Activated naive CD8-positive, alpha-beta T cell treated with anti-CD3 and anti-CD28 coated beads, Interleukin-2, amount 10 ng/mL, durations not matched to agents 7 days and 5 days (primary cell): ENCODE measurements around the gene PLEKHA5. TPM values are rescaled to one million over a fixed set of nuclear protein-coding genes. Genes with fewer than 3 reads are reported as not detected.

Experiments
- ATAC-seq: fragments of 150-1000 bp; cut with Tn5 transposase; one replicate; pipeline ENCODE4 v1.10.0; 2021; ENCODE audit warnings: low read depth, moderate library complexity
- POLR2A ChIA-PET: fragments of 350-600 bp; sonication (Branson Sonifier 250); formaldehyde crosslinking; loops from one replicate; lab custom pipeline; 2021; ENCODE audit warnings: antibody characterized with exemption; lab: Charles Lee
- DNase-seq: peaks from one replicate; pipeline ENCODE4 v3.0.0; 2021
- H3K27ac Mint-ChIP-seq: one replicate; pipeline ENCODE4 v1.8.0; 2022; ENCODE audit warnings: mild to moderate bottlenecking, mixed read lengths
- H3K27me3 Mint-ChIP-seq: one replicate; pipeline ENCODE4 v1.8.0; 2022; ENCODE audit warnings: mild to moderate bottlenecking, moderate library complexity, mixed read lengths
- H3K36me3 Mint-ChIP-seq: one replicate; pipeline ENCODE4 v1.8.0; 2021; ENCODE audit warnings: mild to moderate bottlenecking, mixed read lengths
- H3K4me1 Mint-ChIP-seq: one replicate; pipeline ENCODE4 v1.8.0; 2021; ENCODE audit warnings: mixed read lengths
- H3K4me3 Mint-ChIP-seq: one replicate; pipeline ENCODE4 v1.8.0; 2022; ENCODE audit warnings: mild to moderate bottlenecking, moderate library complexity, mixed read lengths
- H3K9me3 Mint-ChIP-seq: one replicate; pipeline ENCODE4 v1.8.0; 2021; ENCODE audit warnings: mixed read lengths
- total RNA-seq, 2 experiments: library from RNA; stranded (reverse); gene quantifications; one replicate each; pipeline ENCODE4 v1.2.3, GENCODE V29; 2021

PLEKHA5 gene
- total RNA-seq, 2 experiments from 2014 or later = 4.4 to 5.5 TPM

GRCh38 chr12:19138956-19139355, 9.4 kb downstream of the PLEKHA5 start:
- ATAC-seq = no peak
- POLR2A ChIA-PET = no interaction called here

GRCh38 chr12:19139615-19140194, 10.2 kb downstream of the PLEKHA5 start:
- ATAC-seq (no peak), DNase-seq (no peak)
- POLR2A ChIA-PET = no interaction called here
- H3K4me3 Mint-ChIP-seq = no peak overlapping the region
- H3K27me3 Mint-ChIP-seq = no peaks in the 10 kb centered on the region
- H3K4me1 Mint-ChIP-seq = no peaks in the 10 kb centered on the region
- no peaks in the 10 kb centered on the region for H3K9me3 Mint-ChIP-seq
- no peak overlapping the region for H3K27ac Mint-ChIP-seq
- no peaks in the 10 kb centered on the region for H3K36me3 Mint-ChIP-seq

More at GRCh38 chr12:19138956-19139355, 9.4 kb downstream of the PLEKHA5 start:
- Mint-ChIP-seq H3K9me3 (no peaks in the 10 kb centered on the region), H3K27me3 (no peaks in the 10 kb centered on the region), H3K4me1 (no peaks in the 10 kb centered on the region), H3K27ac (no peak overlapping the region), H3K4me3 (no peak overlapping the region), H3K36me3 (no peaks in the 10 kb centered on the region)
- DNase-seq = no peak

- no peak overlapping the region for H3K27ac Mint-ChIP-seq
- H3K4me3 Mint-ChIP-seq = no peak overlapping the region
- no peaks in the 10 kb centered on the region for H3K27me3 Mint-ChIP-seq
- H3K36me3 Mint-ChIP-seq = no peaks in the 10 kb centered on the region
- no peaks in the 10 kb centered on the region for H3K9me3 Mint-ChIP-seq
- ATAC-seq = no peak
- no peaks in the 10 kb centered on the region for H3K4me1 Mint-ChIP-seq
- POLR2A ChIA-PET = no interaction called here
- no peak for DNase-seq
Measured at GRCh38 chr12:19140381-19141236, 11.1 kb downstream of the PLEKHA5 start.

GRCh38 chr12:19142499-19142898, 13.0 kb downstream of the PLEKHA5 start:
- no peaks in the 10 kb centered on the region for H3K9me3 Mint-ChIP-seq
- H3K27ac Mint-ChIP-seq = no peak overlapping the region
- no peaks in the 10 kb centered on the region for H3K4me1 Mint-ChIP-seq
- no peak for ATAC-seq
- H3K4me3 Mint-ChIP-seq = no peak overlapping the region
- no peaks in the 10 kb centered on the region for H3K36me3 Mint-ChIP-seq
- no peak for DNase-seq
- POLR2A ChIA-PET = no interaction called here
- no peaks in the 10 kb centered on the region for H3K27me3 Mint-ChIP-seq

- POLR2A ChIA-PET = no interaction called here
- H3K4me3 Mint-ChIP-seq = no peak overlapping the region
- no peaks in the 10 kb centered on the region for H3K9me3 Mint-ChIP-seq
- no peaks in the 10 kb centered on the region for H3K36me3 Mint-ChIP-seq
- DNase-seq = no peak
- no peak overlapping the region for H3K27ac Mint-ChIP-seq
- ATAC-seq = no peak
- H3K27me3 Mint-ChIP-seq = no peaks in the 10 kb centered on the region
- H3K4me1 Mint-ChIP-seq = no peaks in the 10 kb centered on the region
Measured at GRCh38 chr12:19144287-19144686, 14.8 kb downstream of the PLEKHA5 start.

- ATAC-seq (no peak), DNase-seq (no peak)
- Mint-ChIP-seq H3K4me1 (no peaks in the 10 kb centered on the region), H3K27ac (no peak overlapping the region), H3K9me3 (no peaks in the 10 kb centered on the region), H3K27me3 (no peaks in the 10 kb centered on the region), H3K36me3 (no peaks in the 10 kb centered on the region), H3K4me3 (no peak overlapping the region)
- POLR2A ChIA-PET = no interaction called here
Measured at GRCh38 chr12:19144985-19145384, 15.5 kb downstream of the PLEKHA5 start.

GRCh38 chr12:19148860-19149259, 19.3 kb downstream of the PLEKHA5 start:
- DNase-seq (no peak), ATAC-seq (no peak)
- Mint-ChIP-seq H3K27ac (no peak overlapping the region), H3K4me3 (no peak overlapping the region), H3K36me3 (no peaks in the 10 kb centered on the region), H3K27me3 (no peaks in the 10 kb centered on the region), H3K4me1 (no peaks in the 10 kb centered on the region), H3K9me3 (no peaks in the 10 kb centered on the region)
- POLR2A ChIA-PET = no interaction called here

GRCh38 chr12:19150273-19150900, 20.9 kb downstream of the PLEKHA5 start:
- POLR2A ChIA-PET = no interaction called here
- no peaks in the 10 kb centered on the region for H3K36me3 Mint-ChIP-seq
- ATAC-seq (no peak), DNase-seq (no peak)
- H3K27me3 Mint-ChIP-seq = no peaks in the 10 kb centered on the region
- no peak overlapping the region for H3K4me3 Mint-ChIP-seq
- no peaks in the 10 kb centered on the region for H3K9me3 Mint-ChIP-seq
- no peak overlapping the region for H3K27ac Mint-ChIP-seq
- no peaks in the 10 kb centered on the region for H3K4me1 Mint-ChIP-seq

- H3K9me3 Mint-ChIP-seq = no peaks in the 10 kb centered on the region
- no peak overlapping the region for H3K4me3 Mint-ChIP-seq
- no peak for DNase-seq
- H3K4me1 Mint-ChIP-seq = no peaks in the 10 kb centered on the region
- POLR2A ChIA-PET = no interaction called here
- H3K27ac Mint-ChIP-seq = no peak overlapping the region
- ATAC-seq = no peak
- no peaks in the 10 kb centered on the region for H3K36me3 Mint-ChIP-seq
- peaks cover 2% of the 10 kb centered on the region for H3K27me3 Mint-ChIP-seq
Measured at GRCh38 chr12:19151298-19151697, 21.8 kb downstream of the PLEKHA5 start.

GRCh38 chr12:19153396-19153795, 23.9 kb downstream of the PLEKHA5 start:
- no peaks in the 10 kb centered on the region for H3K9me3 Mint-ChIP-seq
- peaks cover 2% of the 10 kb centered on the region for H3K27me3 Mint-ChIP-seq
- DNase-seq (no peak), ATAC-seq (no peak)
- POLR2A ChIA-PET = no interaction called here
- no peak overlapping the region for H3K27ac Mint-ChIP-seq
- no peaks in the 10 kb centered on the region for H3K4me1 Mint-ChIP-seq
- H3K4me3 Mint-ChIP-seq = no peak overlapping the region
- no peaks in the 10 kb centered on the region for H3K36me3 Mint-ChIP-seq

GRCh38 chr12:19154686-19155085, 25.2 kb downstream of the PLEKHA5 start:
- H3K4me3 Mint-ChIP-seq = no peak overlapping the region

GRCh38 chr12:19155981-19156734, 26.6 kb downstream of the PLEKHA5 start:
- ATAC-seq (no peak), DNase-seq (no peak)
- no peaks in the 10 kb centered on the region for H3K36me3 Mint-ChIP-seq
- no peak overlapping the region for H3K27ac Mint-ChIP-seq
- no peaks in the 10 kb centered on the region for H3K4me1 Mint-ChIP-seq
- peaks cover 2% of the 10 kb centered on the region for H3K27me3 Mint-ChIP-seq
- no peaks in the 10 kb centered on the region for H3K9me3 Mint-ChIP-seq
- no peak overlapping the region for H3K4me3 Mint-ChIP-seq
- POLR2A ChIA-PET = no interaction called here

More at GRCh38 chr12:19154686-19155085, 25.2 kb downstream of the PLEKHA5 start:
- H3K9me3 Mint-ChIP-seq = no peaks in the 10 kb centered on the region
- no peaks in the 10 kb centered on the region for H3K36me3 Mint-ChIP-seq
- H3K27me3 Mint-ChIP-seq = peaks cover 2% of the 10 kb centered on the region
- no peak for ATAC-seq
- no peak for DNase-seq
- POLR2A ChIA-PET = no interaction called here
- no peak overlapping the region for H3K27ac Mint-ChIP-seq
- H3K4me1 Mint-ChIP-seq = no peaks in the 10 kb centered on the region

- POLR2A ChIA-PET = no interaction called here
- DNase-seq (no peak), ATAC-seq (no peak)
- Mint-ChIP-seq H3K9me3 (no peaks in the 10 kb centered on the region), H3K27me3 (peaks cover 2% of the 10 kb centered on the region), H3K27ac (no peak overlapping the region), H3K4me3 (no peak overlapping the region), H3K36me3 (no peaks in the 10 kb centered on the region), H3K4me1 (no peaks in the 10 kb centered on the region)
Measured at GRCh38 chr12:19158923-19159322, 29.4 kb downstream of the PLEKHA5 start.
